H9 (cell line): Measurements from ENCODE around the gene ZMIZ1. TPM values are rescaled to one million over a fixed set of nuclear protein-coding genes. Genes with fewer than 3 reads are reported as not detected.

Experiments used
- DNase-seq: peaks from one replicate; pipeline ENCODE4 v3.0.0-alpha.2; 2017
- H2AFZ ChIP-seq: one replicate; pipeline ENCODE4 v1.6.1; 2013; ENCODE audit warnings: mild to moderate bottlenecking, low read length, control low read depth, moderate library complexity
- H2AK5ac ChIP-seq: 2 replicates; pipeline ENCODE4 v1.6.1; 2013; ENCODE audit warnings: low read length, control low read depth, mixed read lengths; ENCODE audit not compliant: insufficient read length
- H2BK120ac ChIP-seq: one replicate; pipeline ENCODE4 v1.6.1; 2013; ENCODE audit warnings: low read depth, mild to moderate bottlenecking, low read length, control low read depth, inconsistent platforms; ENCODE audit not compliant: poor library complexity, severe bottlenecking
- H2BK12ac ChIP-seq: 2 replicates; pipeline ENCODE4 v1.6.1; 2013; ENCODE audit warnings: low read length, control low read depth, mixed read lengths, low read depth; ENCODE audit not compliant: insufficient read length
- H2BK15ac ChIP-seq: 2 replicates; pipeline ENCODE4 v1.6.1; 2013; ENCODE audit warnings: low read depth, low read length, control low read depth
- H2BK20ac ChIP-seq: one replicate; pipeline ENCODE4 v1.6.1; 2013; ENCODE audit warnings: low read depth, mild to moderate bottlenecking, low read length, control low read depth, inconsistent platforms; ENCODE audit not compliant: poor library complexity, severe bottlenecking
- H2BK5ac ChIP-seq: 2 replicates; pipeline ENCODE4 v1.6.1; 2013; ENCODE audit warnings: low read length, control low read depth, mixed read lengths; ENCODE audit not compliant: insufficient read length
- H3K14ac ChIP-seq: 2 replicates; pipeline ENCODE4 v1.6.1; 2013; ENCODE audit warnings: low read length, control low read depth; ENCODE audit not compliant: insufficient read depth
- H3K18ac ChIP-seq: 2 replicates; pipeline ENCODE4 v1.6.1; 2013; ENCODE audit warnings: low read depth, mild to moderate bottlenecking, mixed read lengths, low read length, control low read depth; ENCODE audit not compliant: insufficient read length
- H3K23ac ChIP-seq: 2 replicates; pipeline ENCODE4 v1.6.1; 2013; ENCODE audit warnings: low read length, control low read depth, mixed read lengths, low read depth; ENCODE audit not compliant: insufficient read length
- H3K23me2 ChIP-seq: 2 replicates; pipeline ENCODE4 v1.6.1; 2013; ENCODE audit warnings: low read depth, mild to moderate bottlenecking, mixed read lengths, low read length, control low read depth; ENCODE audit not compliant: insufficient read length, poor library complexity, severe bottlenecking
- H3K27ac ChIP-seq: 2 replicates; pipeline ENCODE4 v1.5.1; 2013; ENCODE audit warnings: low read length, control low read depth, mixed read lengths, low read depth; ENCODE audit not compliant: insufficient read length
- H3K27me3 ChIP-seq: 2 replicates; pipeline ENCODE4 v1.6.1; 2013; ENCODE audit warnings: low read length, control low read depth, inconsistent platforms; ENCODE audit not compliant: insufficient read depth
- H3K4ac ChIP-seq: 2 replicates; pipeline ENCODE4 v1.6.1; 2013; ENCODE audit warnings: low read depth, mild to moderate bottlenecking, control low read depth, inconsistent platforms, low read length, moderate library complexity
- H3K4me1 ChIP-seq: 2 replicates; pipeline ENCODE4 v1.6.1; 2013; ENCODE audit warnings: low read length, control low read depth, inconsistent platforms; ENCODE audit not compliant: insufficient read depth
- H3K4me2 ChIP-seq: 2 replicates; pipeline ENCODE4 v1.6.1; 2013; ENCODE audit warnings: low read length, control low read depth, mixed read lengths; ENCODE audit not compliant: insufficient read length, insufficient read depth
- H3K56ac ChIP-seq: 2 replicates; pipeline ENCODE4 v1.6.1; 2013; ENCODE audit warnings: low read depth, mild to moderate bottlenecking, mixed read lengths, low read length, control low read depth; ENCODE audit not compliant: insufficient read length
- H3K79me1 ChIP-seq: 2 replicates; pipeline ENCODE4 v1.6.1; 2013; ENCODE audit warnings: low read depth, mild to moderate bottlenecking, moderate library complexity, low read length, control low read depth, inconsistent platforms; ENCODE audit not compliant: insufficient read depth, poor library complexity, severe bottlenecking
- H3K79me2 ChIP-seq: 2 replicates; pipeline ENCODE4 v1.6.1; 2013; ENCODE audit warnings: low read length, control low read depth, inconsistent platforms; ENCODE audit not compliant: insufficient read depth
- H3K9ac ChIP-seq: 2 replicates; pipeline ENCODE4 v1.6.1; 2013; ENCODE audit warnings: low read length, control low read depth, mixed read lengths; ENCODE audit not compliant: insufficient read length; ENCODE audit errors: extremely low read depth
- H3K9me3 ChIP-seq: one replicate; pipeline ENCODE4 v1.6.1; 2013; ENCODE audit warnings: low read depth, low read length, inconsistent platforms; ENCODE audit not compliant: control insufficient read depth
- H3T11ph ChIP-seq: one replicate; pipeline ENCODE4 v1.6.1; 2013; ENCODE audit warnings: mild to moderate bottlenecking, low read length, control low read depth, inconsistent platforms
- H4K20me1 ChIP-seq: one replicate; pipeline ENCODE4 v1.6.1; 2013; ENCODE audit not compliant: control insufficient read depth, insufficient read length, insufficient read depth
- H4K5ac ChIP-seq: 2 replicates; pipeline ENCODE4 v1.6.1; 2013; ENCODE audit warnings: low read depth, mild to moderate bottlenecking, mixed read lengths, low read length, control low read depth; ENCODE audit not compliant: insufficient read length
- H4K8ac ChIP-seq: replicated peaks from 2 replicates; pipeline ENCODE4 v1.6.1; 2013; ENCODE audit warnings: low read length, control low read depth, mixed read lengths, low read depth; ENCODE audit not compliant: insufficient read length
- H4K91ac ChIP-seq: 2 replicates; pipeline ENCODE4 v1.6.1; 2013; ENCODE audit warnings: low read depth, mild to moderate bottlenecking, moderate library complexity, mixed read lengths, low read length, control low read depth; ENCODE audit not compliant: insufficient read length
- H3K27ac Mint-ChIP-seq, 3 experiments: 2 replicates in 2 of 3; 3 replicates in 1 of 3; pipeline ENCODE4 v1.8.0; 2020 to 2021; ENCODE audit warnings: mixed read lengths in 3 of 3, mild to moderate bottlenecking in 1 of 3, moderate library complexity in 1 of 3
- H3K27me3 Mint-ChIP-seq: 2 replicates; pipeline ENCODE4 v1.8.0; 2021; ENCODE audit warnings: low read depth, mild to moderate bottlenecking, moderate library complexity, mixed read lengths
- H3K36me3 Mint-ChIP-seq, 3 experiments: 2 replicates in 2 of 3; 3 replicates in 1 of 3; pipeline ENCODE4 v1.8.0; 2020 to 2021; ENCODE audit warnings: low read depth in 3 of 3, mixed read lengths in 3 of 3; ENCODE audit not compliant: insufficient read depth in 1 of 3
- H3K4me1 Mint-ChIP-seq, 2 experiments: 2 replicates each; pipeline ENCODE4 v1.8.0; 2020; ENCODE audit warnings: mixed read lengths in 2 of 2
- H3K4me3 Mint-ChIP-seq, 2 experiments: 2 replicates in 1 of 2; 3 replicates in 1 of 2; pipeline ENCODE4 v1.8.0; 2020 to 2021; ENCODE audit warnings: mild to moderate bottlenecking in 2 of 2, mixed read lengths in 2 of 2, moderate library complexity in 1 of 2
- H3K9me3 Mint-ChIP-seq, 2 experiments: 2 replicates in 1 of 2; 3 replicates in 1 of 2; pipeline ENCODE4 v1.8.0; 2020; ENCODE audit warnings: mild to moderate bottlenecking in 2 of 2, mixed read lengths in 2 of 2, moderate library complexity in 1 of 2
- CTCF ChIP-seq: fragments of 200-600 bp; sonication (generic); conservative IDR thresholded peaks from 3 replicates; pipeline ENCODE4 v1.8.0; 2021; ENCODE audit warnings: antibody characterized with exemption, mild to moderate bottlenecking
- WGBS: extraction: QIAGEN DNeasy Blood & Tissue Kit; methylation state at CpG from one replicate; pipeline ENCODE4 v1.1.7; 2013; ENCODE audit warnings: missing lambda C conversion rate, low lambda C conversion rate, mixed read lengths; ENCODE audit not compliant: insufficient read length; ENCODE audit errors: extremely low coverage; 5-methylcytosine and 5-hydroxymethylcytosine counted together
- total RNA-seq: library from RNA; stranded (reverse); gene quantifications from 2 replicates; pipeline ENCODE4 v1.2.1, GENCODE V29; 2021

The ZMIZ1 gene
- total RNA-seq, 1 experiment from 2014 or later: 36.9 TPM

- peaks cover 3 to 14% of the 10 kb centered on the region in 2 experiments for H3K4me1 Mint-ChIP-seq
- no peaks in the 10 kb centered on the region for H3K36me3 Mint-ChIP-seq
Observed at GRCh38 chr10:79342811-79343561, 274.2 kb downstream of the ZMIZ1 start.

More at GRCh38 chr10:79342811-79343561, 274.2 kb downstream of the ZMIZ1 start:
- no peak overlapping the region for H2BK5ac ChIP-seq
- no peak overlapping the region for H3K4me3 Mint-ChIP-seq
- no peaks in the 10 kb centered on the region for H3K9me3 ChIP-seq
- no peak overlapping the region for H2BK15ac ChIP-seq
- H4K91ac ChIP-seq: no peak overlapping the region
- TF ChIP-seq CTCF: no peak
- H4K5ac ChIP-seq: no peak overlapping the region
- H4K8ac ChIP-seq: no peak overlapping the region
- 0 out of 2 replicates have a peak, but pooled peaks cover 5% of the 10 kb centered on the region for H3K4me1 ChIP-seq
- H3T11ph ChIP-seq: no peak overlapping the region
- H3K27ac ChIP-seq: no peak overlapping the region
- DNase-seq: peak; percentile 17
- H3K27me3 ChIP-seq: no peaks in the 10 kb centered on the region
- H3K79me2 ChIP-seq: no peaks in the 10 kb centered on the region
- no peak overlapping the region for H2BK12ac ChIP-seq
- H2AFZ ChIP-seq: no peak overlapping the region
- H3K23me2 ChIP-seq: no peaks in the 10 kb centered on the region
- H3K27me3 Mint-ChIP-seq: peaks cover 21% of the 10 kb centered on the region
- no peak overlapping the region for H2BK20ac ChIP-seq
- no peak overlapping the region for H3K27ac Mint-ChIP-seq
- H3K79me1 ChIP-seq: no peaks in the 10 kb centered on the region
- no peaks in the 10 kb centered on the region for H4K20me1 ChIP-seq
- no peak overlapping the region for H3K4ac ChIP-seq
- no peaks in the 10 kb centered on the region for H3K9me3 Mint-ChIP-seq
- H3K9ac ChIP-seq: no peak overlapping the region
- H3K23ac ChIP-seq: no peak overlapping the region
- H2BK120ac ChIP-seq: no peak overlapping the region
- no CpG with 5 or more reads among the region's 10 CpGs for WGBS
- no peak overlapping the region for H3K56ac ChIP-seq
- H3K18ac ChIP-seq: no peak overlapping the region
- no peak overlapping the region for H3K14ac ChIP-seq
- H2AK5ac ChIP-seq: no peak overlapping the region
- H3K4me2 ChIP-seq: no peak overlapping the region
